Right lobe of liver (tissue), 6 donors: Measurements from ENCODE around the gene PARD6G. TPM values are rescaled to one million over a fixed set of nuclear protein-coding genes. Genes with fewer than 3 reads are reported as not detected.
A peak's percentile ranks its signal among the peaks of the same experiment; 100 is the strongest.

Experiments
- ATAC-seq, 4 donors: fragments of 200-7000 bp; cut with Tn5 transposase; one replicate each; pipeline ENCODE4 v1.9.1; 2020; ENCODE audit warnings: mild to moderate bottlenecking in 4 of 4, moderate library complexity in 4 of 4
- DNase-seq, 3 donors: peaks; one replicate each; pipeline ENCODE4 v3.0.0-alpha.2; 2020
- H3K27ac ChIP-seq, 3 donors: fragments of 200-600 bp; one replicate each; pipeline ENCODE4 v1.8.0; 2022
- H3K27me3 ChIP-seq, 2 donors: fragments of 200-600 bp; one replicate each; pipeline ENCODE4 v1.8.0; 2022
- H3K36me3 ChIP-seq, 4 donors: fragments of 200-600 bp; sonication (generic) in 1 of 4; one replicate each; pipeline versions ENCODE4 v1.5.1 to v1.8.0; 2017 to 2022; ENCODE audit warnings: control low read depth in 1 of 4
- H3K4me1 ChIP-seq, 4 donors: fragments of 200-600 bp; sonication (generic) in 1 of 4; one replicate each; pipeline versions ENCODE4 v1.5.1 to v1.8.0; 2017 to 2022; ENCODE audit warnings: control low read depth in 1 of 4
- H3K4me3 ChIP-seq, 3 donors: fragments of 200-600 bp; one replicate each; pipeline ENCODE4 v1.8.0; 2022
- H3K9me3 ChIP-seq, 4 donors: fragments of 200-600 bp; sonication (generic) in 1 of 4; one replicate each; pipeline versions ENCODE4 v1.5.1 to v1.8.0; 2017 to 2022; ENCODE audit warnings: control low read depth in 1 of 4
- CTCF ChIP-seq, 4 donors: fragments of 200-600 bp in 3 of 4; fragments of 450-650 bp in 1 of 4; IDR thresholded peaks; one replicate each; pipeline versions ENCODE4 v1.5.1 to v1.8.0; 2016 to 2022; ENCODE audit warnings: antibody characterized with exemption in 4 of 4, mild to moderate bottlenecking in 2 of 4
- POLR2A ChIP-seq: fragments of 450-650 bp; IDR thresholded peaks from one replicate; pipeline ENCODE4 v1.6.1; 2017; ENCODE audit warnings: antibody characterized with exemption, mild to moderate bottlenecking
- WGBS: methylation state at CpG from one replicate; pipeline ENCODE4 v1.1.6; 2018; ENCODE audit warnings: low coverage, low lambda C conversion rate; ENCODE audit not compliant: insufficient coverage; ENCODE audit errors: missing lambda C conversion rate; 5-methylcytosine and 5-hydroxymethylcytosine counted together
- intact Hi-C, 2 donors: fragments of 100-400 bp; cut with DNase I; formaldehyde crosslinking; loops; one replicate each; pipeline versions ENCODE4 v1.11.2 to v1.14.1; 2022
- total RNA-seq, 6 experiments: library from RNA; depleted of rRNA in 2 of 6; stranded (reverse); fragments of >200 nt in 2 of 6; fragmentation: NEBNext Ultra II Directional in 3 of 6; extraction: Animal tissue kit (Norgen Biotek cat#: 25700) in 3 of 6; gene quantifications; one replicate each; pipeline versions ENCODE4 v1.1.0 to v1.2.4, GENCODE V29; 2016 to 2023
- donor health status: DM: no; HTN: yes; CAD: no.
- donor health status: DM: no; HTN: no; CAD: no.
- donor health status: DM: no; HTN: no; CAD: no.
- donor health status: DM: no; HTN: yes; CAD: no.
- donor health status: DM: no; HTN: yes; CAD: no.

PARD6G gene
- total RNA-seq, 6 experiments from 2014 or later: 1.1 to 5.5 (median 2.1) TPM

GRCh38 chr18:80108121-80108536 is 139.2 kb downstream of the PARD6G start:
- intact Hi-C loops: no loop called here
- WGBS: 97% methylated on average over 20 of the region's 23 CpGs
- H3K4me1 ChIP-seq: peaks cover 0 to 10% (median 5%) of the 10 kb centered on the region in 4 donors
- H3K36me3 ChIP-seq: no peaks in the 10 kb centered on the region
- no peak overlapping the region for H3K4me3 ChIP-seq
- DNase-seq (no peak), ATAC-seq (no peak)
- peak overlapping the region in 1 of 3 donors; percentile 83 for H3K27ac ChIP-seq
- no peaks in the 10 kb centered on the region for H3K9me3 ChIP-seq
- no peaks in the 10 kb centered on the region for H3K27me3 ChIP-seq
- TF ChIP-seq CTCF (IDR thresholded peaks at IDR 0.05) (no peak), POLR2A (no peak)

- TF ChIP-seq CTCF (IDR thresholded peaks at IDR 0.05): no peak
- no peak for TF ChIP-seq POLR2A
- WGBS: 75% methylated on average over 10 of the region's 10 CpGs
- DNase-seq (no peak), ATAC-seq (no peak)
- intact Hi-C loops: no loop called here
- Histone ChIP-seq H3K9me3 (no peaks in the 10 kb centered on the region), H3K36me3 (no peaks in the 10 kb centered on the region), H3K27ac (no peak overlapping the region), H3K4me1 (peaks cover 0 to 4% (median 1%) of the 10 kb centered on the region in 4 donors), H3K27me3 (no peaks in the 10 kb centered on the region), H3K4me3 (no peak overlapping the region)
Observed at GRCh38 chr18:80107426-80107825, 139.9 kb downstream of the PARD6G start.

Other genes with a start within 250 kb of the PARD6G start
- 10 to 100 TPM; 12.3 to 36.6 (median 18.8) TPM for gene RBFA, start 213.1 kb downstream of the PARD6G start, total RNA-seq
- 1 to 10 TPM; 4.4 to 9.9 (median 7.7) TPM for gene ADNP2, start 138.3 kb downstream of the PARD6G start, total RNA-seq